ENCODE data around the gene BAG2.

The BAG2 gene

DNA sequence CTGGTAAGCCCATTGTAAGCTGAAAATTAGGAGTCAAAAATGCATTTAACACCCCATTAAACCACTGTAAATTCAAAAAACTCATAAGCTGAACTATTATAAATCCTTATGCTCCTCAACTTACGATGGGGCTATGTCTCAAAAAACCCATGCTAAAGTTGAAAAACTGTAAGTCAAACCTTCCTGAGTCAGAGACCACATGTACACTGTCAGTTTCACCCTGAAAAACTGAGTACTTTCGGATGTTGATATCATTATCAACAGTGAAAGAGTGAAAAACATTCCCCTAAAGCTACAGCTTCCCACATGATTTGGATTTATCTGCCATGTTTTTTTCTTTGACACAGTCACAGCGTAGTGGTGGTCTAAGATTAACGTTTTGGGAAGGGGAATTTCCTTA lies 35.7 kb downstream of the BAG2 start:
- TF ChIP-seq, protein P1, sequence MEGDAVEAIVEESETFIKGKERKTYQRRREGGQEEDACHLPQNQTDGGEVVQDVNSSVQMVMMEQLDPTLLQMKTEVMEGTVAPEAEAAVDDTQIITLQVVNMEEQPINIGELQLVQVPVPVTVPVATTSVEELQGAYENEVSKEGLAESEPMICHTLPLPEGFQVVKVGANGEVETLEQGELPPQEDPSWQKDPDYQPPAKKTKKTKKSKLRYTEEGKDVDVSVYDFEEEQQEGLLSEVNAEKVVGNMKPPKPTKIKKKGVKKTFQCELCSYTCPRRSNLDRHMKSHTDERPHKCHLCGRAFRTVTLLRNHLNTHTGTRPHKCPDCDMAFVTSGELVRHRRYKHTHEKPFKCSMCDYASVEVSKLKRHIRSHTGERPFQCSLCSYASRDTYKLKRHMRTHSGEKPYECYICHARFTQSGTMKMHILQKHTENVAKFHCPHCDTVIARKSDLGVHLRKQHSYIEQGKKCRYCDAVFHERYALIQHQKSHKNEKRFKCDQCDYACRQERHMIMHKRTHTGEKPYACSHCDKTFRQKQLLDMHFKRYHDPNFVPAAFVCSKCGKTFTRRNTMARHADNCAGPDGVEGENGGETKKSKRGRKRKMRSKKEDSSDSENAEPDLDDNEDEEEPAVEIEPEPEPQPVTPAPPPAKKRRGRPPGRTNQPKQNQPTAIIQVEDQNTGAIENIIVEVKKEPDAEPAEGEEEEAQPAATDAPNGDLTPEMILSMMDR (conservative IDR thresholded peaks at IDR 0.05) = no peak
- H3K27ac ChIP-seq = no peak overlapping the region

DNA sequence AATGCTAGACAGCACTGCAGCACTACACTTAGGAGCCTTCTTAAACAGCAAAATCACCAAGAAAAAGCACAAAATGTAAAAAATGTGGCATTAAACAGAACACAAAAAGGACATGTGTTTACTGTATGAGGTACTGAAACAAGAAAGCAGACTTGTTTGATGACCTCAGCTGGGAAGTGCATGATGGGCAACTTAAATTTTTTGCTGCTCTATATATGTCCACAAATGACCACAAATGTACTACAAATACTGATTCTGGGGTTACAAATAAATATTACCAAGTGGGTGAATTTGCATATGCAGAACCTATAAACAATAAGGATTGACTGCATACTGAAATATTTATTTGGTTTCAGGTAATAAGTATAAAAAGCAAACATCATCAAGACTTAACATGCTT lies 36.9 kb downstream of the BAG2 start:
- TF ChIP-seq, protein P1 (conservative IDR thresholded peaks at IDR 0.05) = no peak
- no peak overlapping the region for H3K27ac ChIP-seq

DNA sequence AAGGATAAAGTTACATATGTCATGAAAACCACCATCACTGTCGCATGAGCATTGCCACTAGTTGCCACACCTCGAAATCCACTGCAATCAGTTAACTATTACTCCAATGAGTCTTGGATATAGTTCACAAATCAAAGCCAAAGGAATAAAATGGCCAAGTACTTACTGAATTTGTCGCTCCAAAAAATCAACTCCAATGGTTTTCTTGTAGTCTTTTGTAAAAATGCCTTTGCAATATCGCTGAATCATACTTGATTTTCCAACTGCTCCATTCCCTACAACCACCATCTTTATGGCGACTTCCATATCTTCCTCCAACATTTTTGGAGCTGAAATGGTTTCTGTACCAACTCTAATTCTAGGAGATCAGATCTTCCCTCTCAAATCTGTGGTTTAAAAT lies 37.9 kb downstream of the BAG2 start:
- H3K27ac ChIP-seq = no peak overlapping the region
- TF ChIP-seq, protein P1 (conservative IDR thresholded peaks at IDR 0.05) = no peak

DNA sequence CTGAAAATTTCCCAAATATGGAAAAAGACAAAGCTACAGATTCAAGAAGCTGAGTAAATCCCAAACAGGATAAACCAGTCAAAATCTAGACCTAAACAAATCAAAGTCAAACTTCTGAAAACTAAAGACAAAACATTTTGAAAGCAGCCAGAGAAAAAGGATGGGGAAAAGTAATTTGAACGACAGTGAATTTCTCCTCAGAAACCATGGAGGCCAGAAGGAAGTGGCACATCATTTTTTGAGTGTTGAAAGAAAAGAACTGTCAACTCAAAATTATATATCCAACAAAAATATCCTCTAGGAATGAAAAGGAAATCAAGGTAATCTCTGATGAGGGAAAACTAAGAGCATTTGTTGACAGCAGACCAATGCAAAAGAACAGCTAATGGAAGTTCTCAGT lies 43.1 kb downstream of the BAG2 start:
- no peak overlapping the region for H3K27ac ChIP-seq

DNA sequence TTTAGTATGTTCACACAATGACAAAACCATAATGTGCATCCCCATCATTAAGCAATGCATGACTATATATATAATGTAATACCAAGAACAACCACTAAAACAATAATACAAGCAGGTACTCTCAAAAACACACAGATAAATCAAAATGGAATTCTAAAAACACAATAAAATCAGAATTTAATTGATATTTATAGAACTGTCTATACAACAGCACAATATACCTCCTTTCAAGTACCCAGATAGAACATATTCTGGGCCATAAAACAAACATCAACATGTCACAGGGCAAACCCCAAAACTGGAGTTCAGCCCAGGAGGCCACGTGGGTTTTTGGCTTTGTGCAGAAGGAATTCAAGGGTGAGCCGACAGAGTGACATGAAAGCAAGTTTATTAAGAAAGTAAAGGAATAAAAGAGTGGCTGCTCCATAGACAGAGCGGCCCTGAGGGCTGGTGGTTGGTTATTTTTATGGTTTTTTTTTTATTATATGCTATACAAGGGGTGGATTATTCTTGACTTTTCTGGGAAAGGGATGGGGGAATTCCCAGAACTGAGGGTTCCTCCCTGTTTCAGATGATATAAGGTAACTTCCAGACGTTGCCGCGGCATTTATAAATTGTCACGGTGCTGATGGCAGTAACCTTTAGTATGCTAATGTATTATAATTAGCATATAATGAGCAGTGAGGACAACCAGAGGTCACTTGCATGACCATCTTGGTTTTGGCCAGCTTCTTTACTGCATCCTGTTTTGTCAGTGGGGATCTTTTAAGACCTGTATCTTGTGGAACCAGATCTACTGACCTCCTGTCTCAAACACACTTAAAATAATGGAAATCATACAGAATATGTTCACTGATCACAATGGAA lies 44.3 kb downstream of the BAG2 start:
- H3K27ac ChIP-seq = peak overlapping the region; percentile 81
- TF ChIP-seq, protein P1 (conservative IDR thresholded peaks at IDR 0.05) = 0 out of 2 replicates have a peak, but pooled peaks have one; percentile 18

More for the DNA sequence above, 43.1 kb downstream of the BAG2 start:
- TF ChIP-seq, protein P1 (conservative IDR thresholded peaks at IDR 0.05) = no peak

DNA sequence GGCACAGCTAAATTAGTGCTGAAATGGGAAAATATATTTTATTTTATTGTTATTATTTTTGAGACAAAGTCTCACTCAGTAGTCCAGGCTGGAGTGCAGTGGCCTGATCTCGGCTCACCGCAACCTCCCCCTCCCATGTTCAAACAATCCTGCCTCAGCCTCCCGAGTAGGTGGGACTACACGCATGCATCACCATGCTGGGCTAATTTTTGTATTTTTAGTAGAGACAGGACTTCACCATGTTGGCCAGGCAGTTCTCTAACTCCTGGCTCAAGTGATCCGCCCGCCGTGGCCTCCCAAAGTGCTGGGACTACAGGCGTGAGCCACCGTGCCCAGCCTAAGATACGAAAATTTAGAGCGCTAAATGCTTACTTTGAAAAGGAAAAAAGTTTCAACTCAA lies 45.1 kb downstream of the BAG2 start:
- peak overlapping the region; percentile 81 for H3K27ac ChIP-seq
- TF ChIP-seq, protein P1 (conservative IDR thresholded peaks at IDR 0.05) = no peak

DNA sequence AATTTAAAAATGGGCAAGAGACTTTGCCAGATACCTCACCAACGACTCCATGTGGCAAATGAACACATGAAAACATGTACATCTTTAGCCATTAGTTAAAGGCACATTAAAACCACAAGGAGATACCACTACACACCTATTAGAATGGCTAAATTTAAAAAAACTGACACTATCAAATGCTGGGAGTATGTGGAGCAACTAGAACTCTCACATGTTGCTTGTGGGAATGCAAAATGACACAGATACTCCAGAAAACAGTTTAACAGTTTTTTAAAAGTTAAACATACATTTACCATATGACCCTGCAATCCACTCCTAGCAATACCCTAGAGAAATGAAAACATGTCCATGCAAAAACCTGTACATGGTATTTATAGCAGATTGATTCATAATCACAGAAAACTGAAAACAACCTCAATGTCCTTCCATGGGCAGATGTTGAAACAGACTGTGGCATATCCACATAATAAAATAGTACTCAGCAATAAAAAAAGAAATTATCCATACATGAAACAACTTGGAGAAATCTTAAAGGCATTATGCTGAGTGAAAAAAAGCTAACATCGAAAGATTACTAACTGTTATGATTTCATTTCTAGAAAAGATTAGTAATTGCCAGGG lies 48.1 kb downstream of the BAG2 start:
- peak overlapping the region; percentile 88; the same call in 1 of the 2 replicates for H3K27ac ChIP-seq
- TF ChIP-seq, protein P1 (conservative IDR thresholded peaks at IDR 0.05) = no peak

Measured in VCaP (cell line).